ENCODE measurements around the gene SUPT3H.

The SUPT3H gene

GRCh38 chr6:45377554-45378333, at the start of gene SUPT3H:
Gene SUPT3H (minus strand): TSS chr6:45377934.
- DNase-seq (ENCODE audit: low read depth), result peak; percentile 86

- no peak for DNase-seq (ENCODE audit: low read depth)
Observed at GRCh38 chr6:45426251-45426650, 48.5 kb upstream of the SUPT3H start.

GRCh38 chr6:45424451-45424861, 46.7 kb upstream of the SUPT3H start:
- no peak for DNase-seq (ENCODE audit: low read depth)

- DNase-seq (ENCODE audit: low read depth), result peak; percentile 8
Observed at GRCh38 chr6:45423824-45424450, 46.2 kb upstream of the SUPT3H start.

- DNase-seq (ENCODE audit: low read depth), result peak; percentile 22
Observed at GRCh38 chr6:45423111-45423823, 45.5 kb upstream of the SUPT3H start.

GRCh38 chr6:45422503-45423110, 44.9 kb upstream of the SUPT3H start:
- DNase-seq (ENCODE audit: low read depth), result peak; percentile 21

- peak; percentile 29 for DNase-seq (ENCODE audit: low read depth)
Observed at GRCh38 chr6:45421709-45422502, 44.2 kb upstream of the SUPT3H start.

- DNase-seq (ENCODE audit: low read depth), result no peak
Observed at GRCh38 chr6:45420909-45421708, 43.4 kb upstream of the SUPT3H start.

- peak; percentile 29 for DNase-seq (ENCODE audit: low read depth)
Observed at GRCh38 chr6:45420083-45420908, 42.6 kb upstream of the SUPT3H start.

- peak; percentile 38 for DNase-seq (ENCODE audit: low read depth)
Observed at GRCh38 chr6:45419571-45420082, 41.9 kb upstream of the SUPT3H start.

GRCh38 chr6:45417436-45417835, 39.7 kb upstream of the SUPT3H start:
- DNase-seq (ENCODE audit: low read depth), result no peak

- no peak for DNase-seq (ENCODE audit: low read depth)
Observed at GRCh38 chr6:45416700-45417099, 39.0 kb upstream of the SUPT3H start.

- DNase-seq (ENCODE audit: low read depth), result no peak
Observed at GRCh38 chr6:45415788-45416518, 38.2 kb upstream of the SUPT3H start.

GRCh38 chr6:45415315-45415714, 37.6 kb upstream of the SUPT3H start:
- DNase-seq (ENCODE audit: low read depth), result no peak

- no peak for DNase-seq (ENCODE audit: low read depth)
Observed at GRCh38 chr6:45411959-45412358, 34.2 kb upstream of the SUPT3H start.

- no peak for DNase-seq (ENCODE audit: low read depth)
Observed at GRCh38 chr6:45400021-45400420, 22.3 kb upstream of the SUPT3H start.

GRCh38 chr6:45398075-45398813, 20.5 kb upstream of the SUPT3H start:
- DNase-seq (ENCODE audit: low read depth), result no peak

- no peak for DNase-seq (ENCODE audit: low read depth)
Observed at GRCh38 chr6:45394586-45395095, 16.9 kb upstream of the SUPT3H start.

All from stimulated activated CD8-positive, alpha-beta memory T cell treated with anti-CD3 and anti-CD28 coated beads, Interleukin-15, amount 100 ng/mL, for 24 hours (primary cell).